ENCODE data around the gene LDLRAD2. TPM values are rescaled to one million over a fixed set of nuclear protein-coding genes. Genes with fewer than 3 reads are reported as not detected.
"Not testable (repeated sequence)": the region's sequence is repeated elsewhere in the genome, so short reads cannot be mapped to it uniquely, and the experiment has no call there.

The LDLRAD2 gene
- total RNA-seq, 1 donor from 2014 or later, result not detected

DNA sequence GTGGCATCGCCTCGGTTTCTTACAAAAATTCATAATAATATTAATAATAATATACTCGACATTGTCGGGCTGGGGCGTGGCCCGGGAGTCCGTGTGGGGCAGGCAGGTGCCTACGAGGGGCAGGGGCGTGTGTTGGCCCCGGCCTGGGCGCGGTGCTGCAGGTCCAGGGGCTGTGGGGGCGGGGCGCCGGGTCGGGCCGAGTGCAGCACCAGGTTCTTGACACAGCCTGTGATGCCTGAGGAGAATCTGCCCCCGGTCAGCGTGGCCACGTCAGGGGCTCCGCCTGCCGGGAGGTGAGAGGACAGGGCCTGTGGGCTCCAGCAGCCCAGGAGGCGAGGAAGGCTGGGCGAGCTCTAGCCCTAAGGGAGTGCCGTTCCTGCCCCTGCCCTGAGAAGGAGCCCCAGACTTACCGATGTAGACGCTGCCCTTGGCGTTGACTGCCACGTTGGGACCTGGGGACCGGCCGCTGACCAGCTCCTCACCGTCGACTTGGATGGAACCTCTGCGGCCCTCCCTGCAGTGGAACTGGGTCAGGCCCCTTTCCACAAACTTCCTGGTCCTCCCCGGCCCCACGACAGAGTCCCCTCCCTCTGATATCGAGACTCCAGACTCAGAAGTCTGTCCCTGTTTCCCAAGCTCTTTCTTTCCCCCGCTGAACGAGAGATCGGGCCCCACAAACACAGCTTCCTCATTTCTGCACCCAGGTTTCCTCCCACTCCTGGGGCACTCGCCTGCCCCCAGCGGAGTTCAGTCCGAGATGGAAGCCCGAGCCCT lies 11.3 kb downstream of the LDLRAD2 start:
- DNase-seq (ENCODE audit: low spot score) (no peak), ATAC-seq (no peak)

DNA sequence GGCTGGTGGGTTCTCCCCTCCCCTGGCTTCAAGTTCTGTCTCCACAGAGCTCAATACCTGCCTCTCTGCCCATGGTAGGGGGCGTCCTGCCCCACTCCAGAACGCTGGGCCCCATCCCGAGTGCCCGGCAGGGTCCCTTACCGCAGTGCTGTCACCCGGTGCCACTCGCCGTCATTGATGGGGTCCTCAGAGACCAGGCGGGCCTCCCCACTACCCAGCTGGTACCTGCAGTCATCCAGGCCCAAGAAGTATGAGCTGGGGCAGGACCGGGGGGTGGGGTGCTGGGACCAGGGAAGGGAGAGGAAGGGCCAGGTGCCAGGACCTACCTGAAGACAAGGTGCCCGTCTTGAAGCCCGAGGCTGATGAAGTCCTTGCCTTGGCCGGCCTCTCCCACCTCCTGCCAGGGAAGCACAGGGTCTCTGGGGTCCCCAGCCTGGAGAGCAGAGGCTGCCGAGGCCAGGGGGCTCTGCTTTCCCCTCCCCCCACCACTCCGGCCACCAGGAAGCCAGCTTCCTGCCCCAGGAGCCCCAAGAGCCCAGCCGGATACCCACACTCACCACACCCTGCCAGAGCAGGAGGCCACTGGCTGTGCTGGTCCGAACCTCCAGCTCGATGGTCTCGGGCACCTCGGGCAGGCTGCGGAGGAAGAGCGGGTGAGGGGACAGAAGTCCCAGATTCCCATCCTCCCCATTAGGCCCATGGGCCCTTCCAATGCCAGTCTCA lies 12.1 kb downstream of the LDLRAD2 start:
- DNase-seq (ENCODE audit: low spot score) (no peak), ATAC-seq (no peak)

- DNase-seq (ENCODE audit: low spot score) (no peak), ATAC-seq (no peak)
Measured at GRCh38 chr1:21824926-21825325, 12.9 kb downstream of the LDLRAD2 start.

DNA sequence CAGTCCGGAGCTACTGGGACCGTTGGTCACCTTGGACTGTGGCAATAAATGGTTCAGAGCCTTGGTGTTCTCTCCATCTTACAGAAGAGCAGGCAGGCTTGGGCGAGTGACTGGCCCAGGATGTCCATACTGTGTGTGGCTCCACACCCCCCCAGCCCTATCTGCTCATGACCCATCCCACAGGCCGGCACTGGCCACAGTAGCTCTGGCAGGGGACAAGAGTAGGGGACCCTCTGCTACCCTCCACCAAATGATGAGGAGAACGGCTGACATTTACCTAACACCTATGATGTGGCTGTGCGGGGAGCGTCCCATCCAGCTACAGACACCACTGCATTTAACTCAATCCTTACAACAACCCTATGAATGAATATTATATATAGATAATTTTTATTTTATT lies 13.3 kb downstream of the LDLRAD2 start:
- ATAC-seq, result no peak

GRCh38 chr1:21826694-21827093 lies 14.6 kb downstream of the LDLRAD2 start:
- ATAC-seq; DNase-seq (ENCODE audit: low spot score): not testable (repeated sequence)

More for the DNA sequence above, 13.3 kb downstream of the LDLRAD2 start:
- no peak for DNase-seq (ENCODE audit: low spot score)

- DNase-seq (ENCODE audit: low spot score), result no peak
- ATAC-seq, result no peak
Measured at GRCh38 chr1:21827141-21827679, 15.1 kb downstream of the LDLRAD2 start.

GRCh38 chr1:21828075-21828474 lies 16.0 kb downstream of the LDLRAD2 start:
- no peak for DNase-seq (ENCODE audit: low spot score)

GRCh38 chr1:21828506-21829210 lies 16.6 kb downstream of the LDLRAD2 start:
- ATAC-seq (no peak), DNase-seq (ENCODE audit: low spot score) (no peak)

More at GRCh38 chr1:21828075-21828474, 16.0 kb downstream of the LDLRAD2 start:
- ATAC-seq, result no peak

- ATAC-seq, result no peak
Measured at GRCh38 chr1:21829294-21829693, 17.2 kb downstream of the LDLRAD2 start.

GRCh38 chr1:21830792-21831453 lies 18.9 kb downstream of the LDLRAD2 start:
- DNase-seq (ENCODE audit: low spot score), result no peak
- no peak for ATAC-seq

More at GRCh38 chr1:21829294-21829693, 17.2 kb downstream of the LDLRAD2 start:
- DNase-seq (ENCODE audit: low spot score), result no peak

- no peak for ATAC-seq
- DNase-seq (ENCODE audit: low spot score), result no peak
Measured at GRCh38 chr1:21831454-21831970, 19.4 kb downstream of the LDLRAD2 start.

DNA sequence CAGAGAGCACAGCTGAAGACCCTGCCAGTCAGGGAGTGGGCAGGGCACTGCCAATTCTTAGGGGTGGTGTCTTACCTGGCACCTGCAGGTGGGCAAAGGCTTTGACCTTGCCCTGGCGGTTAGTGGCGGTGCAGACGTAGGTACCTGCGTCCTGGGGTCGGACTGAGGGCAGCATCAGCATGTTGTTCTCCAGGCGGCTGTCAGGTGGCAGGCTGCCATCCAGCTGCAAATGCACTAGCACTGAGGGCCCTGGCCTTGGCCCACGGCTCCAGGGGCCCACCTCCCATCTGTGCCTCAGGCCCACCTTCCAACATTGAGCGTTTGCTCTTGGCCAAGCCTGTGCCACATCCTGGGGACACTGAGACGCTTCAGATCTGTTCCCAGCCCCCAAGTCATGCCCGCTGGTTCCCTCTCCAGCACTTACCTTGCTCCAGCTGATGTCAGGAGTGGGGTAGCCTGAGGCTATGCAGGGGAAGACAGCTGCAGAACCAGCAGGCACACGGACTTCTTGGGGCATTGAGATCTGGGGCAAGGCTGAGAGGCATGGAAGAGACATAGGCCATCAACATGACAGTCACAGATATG lies 21.4 kb downstream of the LDLRAD2 start:
- ATAC-seq (no peak), DNase-seq (ENCODE audit: low spot score) (no peak)

DNA sequence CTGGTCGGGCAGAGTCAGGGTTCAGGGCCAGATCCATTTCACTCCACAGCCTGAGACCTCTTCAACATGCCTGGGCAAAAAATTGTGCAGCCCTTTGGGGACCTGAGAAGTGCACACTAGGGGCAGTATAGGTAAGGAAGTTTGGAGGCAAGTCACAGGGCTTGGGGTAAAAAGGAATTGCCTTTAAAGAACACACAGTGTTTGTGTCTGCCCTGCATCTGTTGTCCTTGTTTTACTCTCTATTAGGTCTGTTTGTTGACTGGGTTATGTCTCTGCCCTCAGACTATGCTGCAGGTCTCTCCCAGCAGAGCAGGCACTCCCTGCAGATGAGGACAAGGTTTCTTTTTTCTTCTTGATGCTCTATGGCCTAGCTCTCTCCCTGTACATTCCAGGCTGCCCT lies 22.0 kb downstream of the LDLRAD2 start:
- ATAC-seq (no peak), DNase-seq (ENCODE audit: low spot score) (no peak)

DNA sequence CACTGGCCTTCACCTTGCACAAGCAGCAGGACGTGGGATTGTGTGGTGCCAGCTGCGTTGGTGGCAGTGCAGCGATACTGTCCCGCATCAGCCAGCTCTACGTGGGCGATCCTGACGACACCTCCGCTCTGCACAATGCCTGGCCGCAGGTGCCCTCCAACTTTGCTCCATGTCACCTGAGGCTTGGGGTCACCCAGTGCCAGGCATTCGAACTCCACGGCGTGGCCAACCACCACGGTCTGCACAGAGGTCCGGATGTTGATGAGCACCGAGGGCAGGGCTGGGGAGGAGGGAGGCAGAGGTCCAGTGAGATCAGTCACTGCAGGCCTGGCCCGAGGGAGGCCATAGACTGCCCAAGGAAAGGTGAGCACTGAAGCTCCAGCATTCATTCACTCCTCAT lies 22.6 kb downstream of the LDLRAD2 start:
- no peak for DNase-seq (ENCODE audit: low spot score)
- ATAC-seq, result no peak

DNA sequence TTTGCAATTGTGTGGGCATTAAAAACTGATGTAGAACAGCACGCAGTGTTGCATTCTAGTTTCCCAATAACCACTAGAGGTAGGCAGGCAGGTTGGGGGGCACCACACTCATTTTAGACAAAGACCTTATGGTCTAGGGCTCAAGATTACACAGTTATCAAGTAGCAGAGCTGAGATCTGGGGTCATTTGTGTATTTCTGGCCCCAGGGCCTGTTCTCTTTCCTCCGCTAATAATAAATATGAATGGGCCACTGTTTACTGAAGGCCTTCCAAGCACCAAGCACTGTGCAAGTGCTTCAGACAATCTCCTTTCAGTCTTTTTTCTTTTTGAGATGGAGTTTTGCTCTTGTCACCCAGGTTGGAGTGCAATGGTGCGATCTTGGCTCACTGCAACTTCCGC lies 23.9 kb downstream of the LDLRAD2 start:
- DNase-seq (ENCODE audit: low spot score), result no peak
- ATAC-seq, result no peak

GRCh38 chr1:21836729-21837128 lies 24.7 kb downstream of the LDLRAD2 start:
- DNase-seq (ENCODE audit: low spot score), result peak; percentile 42

DNA sequence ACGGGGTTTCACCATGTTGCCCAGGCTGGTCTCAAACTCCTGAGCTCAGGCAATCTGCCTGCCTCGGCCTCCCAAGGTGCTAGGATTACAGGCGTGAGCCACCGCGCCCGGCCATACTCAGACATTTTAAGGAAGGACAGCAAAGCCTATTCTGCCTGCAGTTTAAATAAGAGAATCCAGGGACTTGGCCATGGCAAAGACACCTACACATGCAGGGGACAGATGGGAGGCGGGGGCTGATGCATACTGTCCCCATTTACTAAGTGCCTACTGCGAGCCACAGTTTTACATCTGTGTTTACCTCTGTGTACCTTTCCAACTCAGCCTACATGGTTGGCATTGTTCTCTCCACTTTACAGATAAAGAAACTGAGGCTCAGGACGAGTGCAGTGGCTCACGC lies 25.4 kb downstream of the LDLRAD2 start:
- no peak for DNase-seq (ENCODE audit: low spot score)
- ATAC-seq, result no peak

More at GRCh38 chr1:21836729-21837128, 24.7 kb downstream of the LDLRAD2 start:
- no peak for ATAC-seq

DNA sequence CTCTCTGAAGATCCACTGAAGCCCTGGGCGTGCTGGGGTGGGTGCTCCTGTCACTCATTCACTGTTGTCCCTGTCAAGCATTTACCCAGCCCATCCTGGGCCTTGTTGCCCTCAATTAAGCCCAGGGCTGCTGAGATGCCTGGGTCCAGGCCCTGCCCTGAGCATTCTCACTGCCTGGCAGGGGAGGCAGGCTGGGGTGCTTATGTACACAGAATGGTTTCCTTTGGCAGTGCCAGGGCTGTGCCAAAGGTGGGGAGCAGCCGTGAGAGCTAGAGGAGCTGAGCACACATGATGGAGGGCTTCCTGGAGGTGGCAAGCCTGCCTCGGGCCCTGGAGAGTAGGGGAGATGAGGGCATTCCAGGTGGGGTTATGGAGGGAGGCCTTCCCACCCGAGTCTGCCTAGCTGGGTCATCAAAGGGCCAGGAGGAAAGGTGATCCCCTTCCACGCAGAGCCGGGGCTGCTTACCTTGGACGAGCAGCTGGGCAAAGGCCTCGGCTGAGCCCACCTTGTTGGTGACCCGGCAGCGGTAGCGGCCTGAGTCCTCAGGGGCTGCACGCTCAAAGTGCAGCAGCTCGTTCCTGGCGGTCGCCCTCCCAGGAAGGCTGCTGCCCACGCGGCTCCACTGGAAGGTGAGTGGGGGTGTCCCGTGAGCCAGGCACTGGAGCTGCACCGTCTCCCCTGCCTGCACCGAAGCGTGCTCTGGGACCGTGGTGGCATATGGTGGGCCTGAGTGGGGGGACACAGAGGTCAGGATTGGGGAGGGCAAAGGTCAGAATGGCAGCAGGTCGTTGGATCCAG lies 26.5 kb downstream of the LDLRAD2 start:
- ATAC-seq (no peak), DNase-seq (ENCODE audit: low spot score) (peak; percentile 42)

DNA sequence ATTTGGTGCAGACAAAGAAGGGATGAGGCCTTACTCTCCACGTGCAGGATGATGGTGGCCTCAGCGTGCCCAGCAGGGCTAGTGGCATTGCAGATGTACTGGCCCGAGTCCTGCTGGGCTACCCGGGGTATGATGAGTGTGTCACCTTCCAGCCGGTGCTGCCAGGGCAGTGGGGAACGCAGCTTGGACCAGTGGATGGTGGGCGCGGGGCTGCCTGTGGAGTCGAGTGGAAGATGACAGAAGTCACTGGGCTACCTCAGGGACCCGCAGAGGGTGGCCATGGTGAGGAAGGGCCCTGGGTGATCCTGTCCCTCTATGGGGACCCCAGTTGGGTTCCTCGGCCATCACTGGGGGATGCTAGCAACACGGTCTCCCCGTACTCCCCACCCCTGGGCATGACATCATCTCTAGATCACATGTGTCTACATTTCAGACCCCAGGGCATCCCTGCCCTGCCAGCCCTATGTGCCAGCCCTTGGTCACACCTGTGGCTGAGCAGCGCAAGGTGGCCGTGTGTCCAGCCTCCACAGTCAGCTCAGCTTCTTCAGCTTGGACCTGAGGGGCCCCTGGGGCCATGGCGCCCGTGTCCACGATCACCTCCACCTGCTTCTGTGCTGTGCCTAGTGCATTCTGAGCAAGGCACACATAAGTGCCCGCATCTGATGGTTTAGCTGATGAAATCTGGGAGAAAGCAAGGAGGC lies 27.4 kb downstream of the LDLRAD2 start:
- ATAC-seq (no peak), DNase-seq (ENCODE audit: low spot score) (peak; percentile 43)

Measured in left lobe of liver (tissue), 2 donors.